ENCODE data around the gene FADS2.

- no peak for TF ChIP-seq CTCF (conservative IDR thresholded peaks at IDR 0.05; ENCODE audit: low read depth, low read length)
- TF ChIP-seq EZH2phosphoT487 (IDR thresholded peaks at IDR 0.05; ENCODE audit: borderline replicate concordance, low read length) = no peak
- TF ChIP-seq EZH2 (IDR thresholded peaks at IDR 0.05; ENCODE audit: low read length, unreplicated experiment) = no peak
Measured at GRCh38 chr11:61780581-61781162, 47.4 kb upstream of the FADS2 start.
